ELF-1 (cell line): ENCODE data around the gene ZNF512.
A peak's percentile ranks its signal among the peaks of the same experiment; 100 is the strongest.
"Not testable (repeated sequence)": the region's sequence is repeated elsewhere in the genome, so short reads cannot be mapped to it uniquely, and the experiment has no call there.

ENCODE experiments used
- DNase-seq: peaks from one replicate; pipeline ENCODE4 v3.0.0-alpha.2; 2016; ENCODE audit warnings: low read depth, low spot score

The ZNF512 gene

GRCh38 chr2:27582129-27582694 is 630 bp upstream of the ZNF512 start:
- DNase-seq: no peak

GRCh38 chr2:27583390-27583915 is 611 bp downstream of the ZNF512 start:
- DNase-seq: no peak

GRCh38 chr2:27584597-27584996 is 1.8 kb downstream of the ZNF512 start:
- DNase-seq: no peak

GRCh38 chr2:27587025-27587424 is 4.2 kb downstream of the ZNF512 start:
- no peak for DNase-seq

- no peak for DNase-seq
Observed at GRCh38 chr2:27588308-27588707, 5.5 kb downstream of the ZNF512 start.

- no peak for DNase-seq
Observed at GRCh38 chr2:27591745-27592144, 8.9 kb downstream of the ZNF512 start.

GRCh38 chr2:27593240-27593639 is 10.4 kb downstream of the ZNF512 start:
- DNase-seq: no peak

GRCh38 chr2:27594020-27594703 is 11.3 kb downstream of the ZNF512 start:
- DNase-seq: not testable (repeated sequence)

GRCh38 chr2:27595412-27595811 is 12.6 kb downstream of the ZNF512 start:
- DNase-seq: not testable (repeated sequence)

GRCh38 chr2:27596627-27597026 is 13.8 kb downstream of the ZNF512 start:
- DNase-seq: no peak

GRCh38 chr2:27606611-27607010 is 23.8 kb downstream of the ZNF512 start:
- DNase-seq: no peak

GRCh38 chr2:27613985-27614384 is 31.1 kb downstream of the ZNF512 start:
- DNase-seq: no peak

- DNase-seq: no peak
Observed at GRCh38 chr2:27615316-27615715, 32.5 kb downstream of the ZNF512 start.

GRCh38 chr2:27621524-27621923 is 38.7 kb downstream of the ZNF512 start:
- peak; percentile 18 for DNase-seq

GRCh38 chr2:27622921-27623384 is 40.1 kb downstream of the ZNF512 start:
- no peak for DNase-seq

- no peak for DNase-seq
Observed at GRCh38 chr2:27624943-27625342, 42.1 kb downstream of the ZNF512 start.

GRCh38 chr2:27626323-27626722 is 43.5 kb downstream of the ZNF512 start:
- DNase-seq: not testable (repeated sequence)

- DNase-seq: peak; percentile 19
Observed at GRCh38 chr2:27626921-27627320, 44.1 kb downstream of the ZNF512 start.

GRCh38 chr2:27627963-27628766 is 45.3 kb downstream of the ZNF512 start:
- peak; percentile 42 for DNase-seq

- peak; percentile 88 for DNase-seq
Observed at GRCh38 chr2:27628767-27629709, 46.2 kb downstream of the ZNF512 start, which contains the start of the genes CCDC121 and GPN1. CCDC121 (minus strand) TSS chr2:27629012; CDS start chr2:27627799, 1,213 bp downstream. GPN1 (plus strand) TSS chr2:27629050; CDS start chr2:27629059, 9 bp downstream.

GRCh38 chr2:27630257-27630656 is 47.4 kb downstream of the ZNF512 start:
- not testable (repeated sequence) for DNase-seq
